Stimulated activated naive CD4-positive, alpha-beta T cell (primary cell): Measurements from ENCODE around the gene NRP2.

Source experiments
- DNase-seq, 6 experiments: peaks; one replicate each; lab custom pipeline; 2025; lab: John Stamatoyannopoulos, UW

The NRP2 gene

DNA sequence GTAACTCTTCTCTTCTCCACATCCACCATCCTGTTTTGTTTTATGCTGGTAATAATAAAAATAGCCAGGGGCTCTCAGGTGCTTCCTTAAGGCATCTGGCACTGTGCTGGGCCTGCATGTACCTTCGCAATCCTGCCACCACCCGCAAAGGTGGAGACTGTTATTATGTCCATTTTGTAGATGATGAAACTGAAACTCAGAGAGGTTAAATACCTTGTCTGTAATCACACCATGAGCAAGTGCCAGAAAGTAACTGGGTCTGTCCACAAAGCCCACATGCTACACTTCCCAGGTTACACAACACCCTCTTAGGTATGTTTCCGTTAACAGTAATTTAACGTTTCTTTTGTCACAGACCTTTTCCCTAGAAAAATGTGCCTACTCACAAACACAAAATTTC is 27.0 kb downstream of the NRP2 start:
- no peak for DNase-seq

DNA sequence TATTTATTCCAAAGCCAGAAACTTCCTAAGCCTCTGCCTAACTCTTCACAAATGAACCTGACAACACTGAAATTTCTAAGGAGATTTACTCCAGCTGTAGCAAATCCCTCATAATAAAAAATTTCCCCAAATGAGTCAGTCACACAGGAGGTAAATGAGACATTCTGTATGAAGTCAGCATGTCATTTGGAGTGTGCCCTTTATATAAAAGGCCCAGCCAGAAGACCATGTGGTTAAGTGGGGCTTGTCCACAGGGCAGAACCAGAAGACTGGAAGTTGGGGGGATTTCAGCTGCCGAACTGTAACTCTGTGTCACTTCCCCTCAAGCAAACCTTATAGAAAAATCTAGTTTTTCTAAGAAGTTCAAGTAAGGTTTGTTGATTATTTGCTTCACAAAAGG is 30.2 kb downstream of the NRP2 start:
- DNase-seq: no peak

DNA sequence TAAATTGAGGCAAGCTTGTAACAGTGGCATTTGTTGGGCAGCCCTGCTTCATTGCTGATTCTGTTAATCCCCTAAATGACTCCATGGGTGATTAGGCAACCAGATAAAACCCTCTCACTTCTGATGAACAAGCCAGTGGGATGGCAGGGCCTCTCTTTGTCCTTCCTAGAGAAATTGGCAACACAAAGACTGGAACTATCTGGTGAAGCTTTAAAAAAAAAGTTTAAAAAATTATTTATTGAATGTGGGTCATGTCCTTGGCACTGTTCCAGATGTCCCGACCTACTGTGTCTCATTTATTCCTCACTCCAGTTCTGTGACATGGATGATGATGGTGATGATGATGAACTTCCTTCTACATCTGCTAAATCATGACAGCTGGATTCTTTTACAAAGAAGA is 30.8 kb downstream of the NRP2 start:
- no peak for DNase-seq

DNA sequence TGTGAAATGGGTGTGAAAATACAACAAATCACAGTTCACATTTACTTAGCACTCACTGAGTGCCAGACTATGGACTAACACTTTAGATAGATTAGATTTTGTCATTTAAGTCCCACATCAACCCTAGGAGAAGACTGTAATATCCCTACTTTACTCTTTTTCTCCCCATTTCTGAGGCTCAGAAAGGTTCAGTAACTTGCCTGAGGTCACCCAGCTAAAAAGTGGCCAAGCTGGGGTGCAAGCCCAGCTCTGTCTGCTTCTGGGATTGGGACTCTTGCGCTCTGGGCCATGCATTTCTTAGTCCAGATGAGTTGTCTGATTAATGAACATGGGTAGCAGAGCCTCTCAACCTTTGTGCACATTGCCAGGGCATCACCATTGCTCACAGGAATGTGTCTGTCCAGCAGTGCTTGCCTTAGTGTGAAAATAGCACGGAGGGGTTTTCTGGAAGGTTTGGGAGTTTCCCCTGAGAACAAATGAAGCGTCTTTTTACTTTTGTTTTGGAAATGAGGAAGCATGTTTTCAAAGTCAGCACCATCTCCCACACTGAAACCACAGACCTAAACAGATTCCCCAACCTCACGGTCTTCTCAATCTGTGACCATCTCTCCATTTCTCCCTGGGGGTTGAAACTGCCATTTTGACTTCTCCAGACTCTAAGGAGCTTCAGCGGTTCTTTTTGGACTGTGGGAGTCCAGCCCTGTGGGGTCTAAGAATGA is 31.9 kb downstream of the NRP2 start:
- DNase-seq: no peak

DNA sequence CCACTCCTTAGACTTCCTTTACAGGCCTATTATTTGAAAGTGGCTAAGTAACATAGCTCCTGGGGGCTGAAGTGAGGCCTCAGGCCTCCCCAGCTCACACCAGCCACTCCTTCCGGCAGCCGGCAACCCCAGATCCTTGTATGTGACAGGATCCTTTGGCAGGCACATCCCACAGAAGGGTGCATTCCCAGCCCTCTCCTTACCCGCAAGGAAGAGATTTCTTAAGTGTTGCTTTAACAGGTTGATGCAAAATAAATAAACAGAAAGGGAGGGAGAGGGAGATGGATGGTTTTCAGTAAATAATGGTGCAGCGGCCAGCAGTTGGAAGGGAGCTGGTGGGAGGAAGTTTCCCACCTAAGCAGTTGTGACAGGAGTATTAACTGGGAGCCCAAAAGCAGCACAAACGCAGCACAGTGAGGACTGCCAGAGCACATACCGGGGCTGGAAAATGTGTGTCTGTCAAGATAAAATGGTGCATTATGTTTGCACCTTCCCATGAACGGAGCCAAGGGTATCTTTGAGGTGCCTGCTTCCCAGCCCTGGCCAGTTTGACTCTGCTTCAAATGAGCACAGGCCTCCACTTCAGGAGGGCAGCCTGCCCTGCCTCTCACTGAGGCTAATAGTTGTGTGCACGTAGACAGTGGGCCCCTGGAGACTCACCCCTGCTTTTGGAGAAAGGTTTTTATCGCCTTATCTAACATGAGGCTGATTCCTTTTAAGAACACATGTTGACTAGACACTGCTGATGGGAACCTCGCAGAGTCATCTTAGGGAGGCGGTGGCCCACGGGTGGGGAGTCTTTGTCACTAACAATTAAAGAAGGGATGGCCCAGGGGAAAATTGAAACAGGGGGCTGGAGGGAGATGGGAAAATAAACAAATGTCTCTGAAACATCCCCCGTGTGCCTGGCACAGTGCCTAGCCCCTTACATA is 32.8 kb downstream of the NRP2 start:
- no peak for DNase-seq

DNA sequence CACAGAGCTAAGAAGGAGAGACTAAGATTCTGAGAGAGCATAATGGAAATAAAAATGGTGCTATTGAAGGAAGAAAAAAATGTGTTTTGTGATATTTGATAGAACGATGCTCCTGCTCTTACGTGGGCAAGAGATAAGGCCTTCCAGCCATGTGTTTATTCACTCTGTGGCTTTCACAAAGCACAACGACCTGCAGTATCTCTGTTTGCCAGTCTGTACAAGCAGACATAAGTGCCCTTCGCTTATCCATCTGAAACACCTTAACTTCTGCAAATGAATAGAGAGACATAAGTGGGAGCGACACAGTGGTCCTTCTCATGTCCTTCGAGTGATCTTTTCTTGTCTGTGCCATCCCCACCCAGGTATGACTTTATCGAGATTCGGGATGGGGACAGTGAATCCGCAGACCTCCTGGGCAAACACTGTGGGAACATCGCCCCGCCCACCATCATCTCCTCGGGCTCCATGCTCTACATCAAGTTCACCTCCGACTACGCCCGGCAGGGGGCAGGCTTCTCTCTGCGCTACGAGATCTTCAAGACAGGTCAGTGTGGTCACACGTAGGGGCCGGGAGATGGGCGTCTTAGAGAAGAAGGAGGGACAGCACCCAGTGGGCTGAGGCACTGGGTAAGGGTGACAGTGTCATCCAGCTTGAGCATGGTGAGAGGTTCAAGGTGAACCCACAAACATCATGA is 33.7 kb downstream of the NRP2 start:
- DNase-seq: no peak

DNA sequence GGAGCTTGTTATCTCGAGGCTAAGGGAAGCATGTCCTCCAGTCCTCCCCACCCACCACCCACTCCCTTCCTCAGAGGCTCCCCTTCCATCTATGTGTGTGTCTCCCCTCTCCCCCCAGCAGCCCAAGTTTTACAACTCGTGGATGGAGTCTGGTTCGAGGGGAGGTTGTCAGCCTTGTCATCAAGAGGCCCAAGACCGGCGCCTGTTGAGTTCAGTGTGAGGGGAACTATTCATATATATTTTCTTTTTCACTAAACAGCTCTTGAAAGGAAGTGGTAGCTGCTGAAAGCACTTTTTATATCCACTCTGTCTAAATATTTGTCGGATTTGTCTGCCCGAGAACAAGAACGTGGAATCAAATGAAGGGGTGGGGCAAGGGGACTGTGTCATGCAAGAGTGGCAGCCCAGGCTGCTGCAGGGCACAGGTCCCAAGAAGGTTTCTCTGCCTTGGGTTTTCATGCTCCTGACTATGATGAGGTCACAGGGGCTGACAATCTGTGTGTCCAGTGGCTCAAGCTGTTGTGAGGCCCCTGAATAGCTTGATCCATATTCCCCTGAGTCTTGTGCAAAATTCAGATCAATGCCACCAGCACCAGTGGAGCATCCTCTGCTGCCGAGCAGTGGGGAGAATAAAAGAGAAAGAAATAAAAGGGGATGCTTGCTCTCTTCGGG is 35.0 kb downstream of the NRP2 start:
- no peak for DNase-seq

DNA sequence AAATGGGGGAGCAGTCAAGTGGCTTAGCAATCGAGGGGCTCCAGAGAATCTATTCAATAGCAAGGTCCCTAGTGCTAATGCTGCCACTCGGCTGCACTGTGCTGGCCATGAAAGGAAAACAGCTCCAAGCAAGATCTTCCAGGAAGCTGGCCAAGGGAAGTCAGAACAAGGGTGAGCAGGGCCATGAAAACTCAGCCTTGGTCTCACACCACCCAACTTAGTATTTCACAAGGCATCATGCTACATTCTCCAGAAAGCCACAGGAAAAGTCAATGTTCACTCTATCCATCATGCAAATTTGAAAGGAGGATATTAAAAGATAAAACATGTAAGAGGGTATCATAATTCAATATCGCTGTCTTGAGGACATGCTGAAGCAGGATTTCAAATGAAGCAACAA is 35.7 kb downstream of the NRP2 start:
- no peak for DNase-seq

DNA sequence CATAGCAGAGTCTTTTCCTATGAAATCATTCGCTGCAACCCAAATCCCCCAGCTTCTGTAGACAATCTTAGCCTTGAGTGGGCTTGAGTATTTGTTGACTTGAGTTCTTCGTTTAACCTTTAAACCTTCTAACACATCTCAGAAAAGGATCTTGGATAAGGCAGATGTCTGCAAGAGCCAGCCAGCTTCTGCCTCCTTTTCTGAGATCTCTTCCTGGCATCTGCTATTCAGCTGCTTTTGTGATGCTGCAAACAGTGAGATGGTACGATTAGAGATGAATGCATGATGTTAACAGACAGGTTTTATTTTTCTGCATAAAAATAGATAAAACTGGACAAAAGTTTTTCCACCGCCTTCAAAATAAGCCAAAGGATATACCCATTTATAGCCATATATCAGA is 37.5 kb downstream of the NRP2 start:
- no peak for DNase-seq

DNA sequence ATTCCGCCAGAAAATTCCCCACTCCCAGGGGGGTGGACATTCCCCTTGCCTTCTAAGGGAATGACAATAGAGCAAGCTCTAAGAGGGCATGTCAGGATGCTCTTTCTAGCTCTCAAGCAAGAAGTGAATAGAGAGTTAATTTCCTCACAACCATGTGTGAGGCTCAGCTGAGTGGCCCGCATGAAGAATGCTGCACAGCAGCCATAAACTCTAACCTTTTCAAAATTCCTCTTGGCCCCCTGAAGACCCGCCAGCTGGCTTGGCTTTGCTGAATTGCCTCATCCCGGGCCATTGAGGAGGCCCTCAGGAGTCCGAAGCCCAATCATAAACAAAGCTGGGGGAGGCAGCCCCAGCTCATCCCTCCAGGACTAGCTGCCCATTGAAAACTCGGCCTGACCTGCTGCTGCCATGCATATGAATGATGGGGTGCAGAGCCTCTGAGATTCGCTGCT is 38.2 kb downstream of the NRP2 start:
- DNase-seq: no peak

DNA sequence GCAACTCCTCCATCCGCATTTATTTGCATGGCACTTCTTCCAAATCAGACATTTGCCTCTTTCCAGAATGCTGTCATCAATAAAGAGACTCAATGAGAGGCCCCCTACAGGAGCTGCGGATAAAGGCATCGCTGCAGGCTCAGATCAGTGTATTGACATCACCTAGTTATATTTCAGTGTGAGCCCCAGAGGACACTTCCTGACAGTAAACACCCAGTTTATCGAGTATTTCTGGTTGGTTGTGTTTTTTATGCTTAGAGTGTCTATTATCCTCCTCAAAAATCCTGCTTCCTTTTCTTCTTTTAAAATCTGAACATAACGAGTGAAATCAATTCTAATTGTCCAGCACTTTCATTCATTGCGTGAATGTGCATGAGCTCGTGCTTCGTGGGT is 38.8 kb downstream of the NRP2 start:
- no peak for DNase-seq

DNA sequence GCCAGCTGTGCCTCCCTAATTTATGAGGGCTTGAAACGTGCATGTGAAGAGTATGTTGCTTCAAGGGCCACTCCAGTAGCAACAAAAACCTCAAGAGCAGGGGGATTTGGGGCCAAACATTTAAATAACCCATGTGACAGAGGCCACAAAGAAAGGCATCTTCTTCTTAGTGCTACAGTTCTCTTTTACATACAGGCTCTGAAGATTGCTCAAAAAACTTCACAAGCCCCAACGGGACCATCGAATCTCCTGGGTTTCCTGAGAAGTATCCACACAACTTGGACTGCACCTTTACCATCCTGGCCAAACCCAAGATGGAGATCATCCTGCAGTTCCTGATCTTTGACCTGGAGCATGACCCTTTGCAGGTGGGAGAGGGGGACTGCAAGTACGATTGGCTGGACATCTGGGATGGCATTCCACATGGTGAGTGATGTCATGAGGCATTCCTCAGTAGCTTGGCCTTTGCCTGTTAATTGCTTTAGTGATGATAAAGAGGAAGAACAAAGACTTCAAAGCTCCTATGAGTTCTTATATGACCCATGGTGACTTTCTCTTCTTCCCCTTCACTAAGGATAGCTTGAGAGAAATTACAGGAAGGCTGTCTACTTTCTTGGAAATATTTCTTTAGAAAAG is 40.1 kb downstream of the NRP2 start:
- no peak for DNase-seq

DNA sequence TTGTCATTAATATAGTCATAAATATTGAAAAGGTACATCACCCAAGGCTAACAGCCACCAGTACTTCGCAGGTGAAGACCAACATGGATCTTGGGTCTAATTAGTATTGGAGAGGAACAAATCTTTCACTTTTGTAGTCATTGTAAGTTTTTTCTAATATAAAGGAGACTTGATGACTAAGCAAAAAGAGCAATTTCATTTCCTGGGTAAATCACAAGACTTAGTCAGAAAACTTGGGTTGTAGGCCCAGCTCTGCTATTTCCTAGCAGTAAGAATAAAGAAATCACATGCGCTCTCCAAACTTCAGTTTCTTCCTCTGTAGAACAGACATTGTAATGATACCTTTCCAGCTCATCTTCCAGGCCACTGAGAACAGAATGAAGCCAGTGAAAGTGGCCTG is 40.9 kb downstream of the NRP2 start:
- DNase-seq: no peak

DNA sequence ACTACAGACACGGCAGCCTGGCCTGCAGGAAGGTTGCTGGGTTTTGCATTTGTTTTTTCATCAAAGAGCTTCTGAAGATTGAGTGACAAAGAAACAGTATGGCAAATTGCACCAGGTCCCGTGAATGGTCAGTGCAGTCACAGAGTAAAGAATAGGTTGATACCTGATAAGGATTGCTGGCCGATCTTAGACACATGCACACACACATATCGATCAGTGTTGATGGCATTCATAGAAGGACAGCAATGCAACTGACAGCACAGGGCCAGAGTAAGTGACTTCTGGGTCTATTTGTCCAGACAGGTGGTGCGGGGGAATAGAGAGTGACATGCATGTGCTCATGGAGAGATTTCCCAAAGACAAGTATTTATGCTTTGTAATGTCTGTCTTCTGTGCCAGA is 42.8 kb downstream of the NRP2 start:
- DNase-seq: no peak

DNA sequence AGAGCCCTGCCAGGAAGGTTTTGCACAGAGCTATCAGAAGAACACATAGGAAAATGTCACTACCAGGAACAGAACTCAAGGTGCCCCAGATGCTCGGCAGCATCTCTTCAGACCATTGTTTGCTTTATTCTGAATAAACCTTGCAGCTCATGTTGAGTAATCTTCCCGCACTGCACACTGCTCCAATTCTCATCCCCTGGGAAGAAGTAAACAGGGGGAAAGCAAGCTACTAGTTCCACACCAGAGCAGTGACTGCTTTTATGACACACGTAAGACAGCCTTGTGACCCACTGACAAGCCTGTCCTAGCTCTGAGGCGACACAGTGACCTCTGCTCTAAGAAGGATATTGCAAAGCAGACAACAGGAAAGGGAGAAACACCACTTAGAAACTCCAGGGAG is 44.2 kb downstream of the NRP2 start:
- DNase-seq: no peak

DNA sequence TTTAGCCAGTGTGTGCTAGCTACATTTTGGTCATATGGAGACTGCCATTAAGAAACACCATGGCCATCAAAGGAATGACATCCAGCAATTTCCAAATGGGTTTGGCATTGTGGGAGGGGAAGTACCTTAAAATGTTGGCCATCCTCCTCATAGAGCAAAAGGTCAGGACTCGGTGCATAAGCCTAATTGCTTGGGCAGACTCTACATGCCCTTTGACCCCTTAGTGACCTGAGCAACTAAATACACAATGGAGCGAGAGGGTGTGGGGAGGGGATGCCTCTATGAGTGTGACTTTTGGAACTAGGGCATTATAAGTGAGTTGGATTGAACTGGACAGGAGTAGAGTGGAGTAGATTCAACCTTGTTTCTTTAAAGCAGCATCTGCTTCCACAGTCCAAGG is 44.9 kb downstream of the NRP2 start:
- DNase-seq: no peak

DNA sequence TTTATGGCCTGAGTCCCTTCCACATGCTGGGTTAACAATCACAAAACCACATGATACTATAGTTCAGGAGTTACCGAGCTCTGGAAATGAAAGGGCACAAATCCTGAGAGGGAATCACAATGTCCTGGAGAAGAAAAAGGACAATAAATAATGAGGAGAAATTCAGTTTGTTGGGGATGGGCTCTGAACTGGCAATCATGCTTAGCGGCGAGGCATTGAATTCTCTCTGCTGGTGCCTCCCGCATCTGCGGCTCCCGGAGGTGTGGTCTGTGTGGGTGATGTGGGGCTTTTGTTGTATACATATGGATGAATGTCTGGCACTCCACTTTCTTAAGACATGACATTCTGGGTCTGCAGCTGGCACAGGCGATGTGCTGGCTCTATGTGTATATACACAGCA is 46.1 kb downstream of the NRP2 start:
- no peak for DNase-seq

DNA sequence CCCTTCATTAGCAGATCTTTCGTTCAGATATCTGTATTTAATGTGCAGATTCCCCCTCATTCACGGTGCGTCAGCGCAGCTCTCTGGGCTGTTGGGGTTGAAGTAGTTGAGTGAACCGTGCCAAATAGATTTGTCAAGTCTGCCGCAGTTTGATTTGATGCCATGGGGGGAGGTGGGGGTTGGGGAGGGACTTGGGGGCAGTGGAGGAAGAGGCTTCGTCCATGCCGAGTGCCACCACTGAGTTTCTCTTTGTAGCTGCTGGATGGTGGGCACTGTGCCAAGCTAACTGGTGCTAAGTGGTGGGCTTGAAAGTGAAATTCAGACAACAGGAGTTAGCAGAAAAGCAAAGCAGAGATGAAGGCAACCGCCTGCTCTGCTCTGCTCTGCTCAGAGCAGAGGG is 47.9 kb downstream of the NRP2 start:
- no peak for DNase-seq

DNA sequence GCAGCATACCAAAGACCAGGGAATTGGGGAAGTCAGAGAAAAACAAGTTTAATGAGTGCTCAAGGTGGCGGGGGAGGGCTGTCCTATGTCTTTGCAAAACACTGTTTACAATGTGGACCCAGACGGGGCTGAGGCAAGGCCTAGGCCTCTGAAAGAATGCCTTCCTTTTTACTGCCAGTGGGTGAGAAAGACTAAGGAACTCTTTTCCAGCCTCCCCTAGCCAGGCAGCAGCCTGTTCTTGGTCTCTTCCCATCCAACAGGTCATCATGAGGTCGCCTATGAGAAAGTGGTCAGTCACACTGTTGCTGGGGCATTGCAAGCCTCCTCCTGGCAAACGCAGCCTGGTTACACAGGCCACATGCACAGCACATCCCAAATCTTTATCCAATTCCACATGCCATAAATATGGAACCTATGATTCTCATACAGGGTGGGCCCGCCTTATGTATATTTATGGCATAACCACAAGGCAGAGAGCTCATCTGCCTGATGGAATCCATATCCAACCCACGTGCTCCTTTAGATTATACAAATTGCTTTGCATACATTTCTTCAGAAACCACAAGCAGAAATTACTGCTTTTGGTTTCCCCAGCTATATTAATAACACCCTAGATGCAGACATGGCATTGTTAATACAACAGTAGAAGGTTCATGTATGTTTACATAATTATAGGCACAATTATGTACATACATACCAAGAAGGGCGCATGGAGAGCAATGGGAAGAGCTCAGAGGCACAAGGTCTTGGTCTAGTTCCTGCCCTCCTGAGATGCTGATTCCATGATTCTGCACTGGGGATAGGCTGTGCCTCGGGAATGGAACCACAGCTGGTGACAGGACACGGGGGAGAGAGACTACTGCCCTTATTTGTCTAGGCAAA is 48.6 kb downstream of the NRP2 start:
- no peak for DNase-seq

DNA sequence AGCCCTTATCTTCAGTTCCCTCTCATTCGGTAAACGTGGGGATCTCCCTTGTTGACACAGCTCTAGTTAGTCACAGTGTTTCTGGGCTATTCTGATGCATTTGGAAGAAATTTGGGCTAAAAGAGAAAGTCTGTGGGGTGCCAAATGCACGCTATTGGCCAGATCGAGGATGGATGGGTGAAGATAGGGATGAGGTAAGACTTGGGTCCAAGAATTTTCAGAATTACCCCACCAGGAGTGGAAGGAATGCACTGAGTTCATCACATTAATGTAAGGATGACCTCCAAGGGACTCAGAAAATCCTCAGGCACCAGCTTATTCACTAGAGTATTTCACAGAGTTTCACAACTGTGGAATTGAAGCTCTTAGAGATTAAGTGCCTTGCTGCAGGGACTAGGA is 49.3 kb downstream of the NRP2 start:
- no peak for DNase-seq

DNA sequence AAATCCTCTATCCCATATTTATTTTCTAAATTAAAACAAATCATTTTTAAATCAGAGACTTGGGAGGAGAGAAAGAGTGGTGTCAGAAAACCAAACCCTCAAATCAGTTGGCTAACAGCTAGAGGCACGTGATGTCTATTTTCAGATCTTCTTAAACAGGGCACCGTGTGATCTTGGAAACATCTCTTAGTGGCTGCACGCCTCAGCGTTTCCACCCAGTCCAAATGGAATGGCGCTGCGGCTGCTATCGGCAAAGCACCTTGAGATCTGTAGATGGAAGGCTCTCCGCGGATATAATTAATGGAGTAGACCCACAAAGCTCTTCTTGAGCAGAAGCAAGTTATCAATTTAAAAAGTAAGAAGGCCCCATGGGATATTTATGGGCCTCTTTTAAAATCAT is 50.0 kb downstream of the NRP2 start:
- no peak for DNase-seq
